ENCODE measurements around the gene PHYH. TPM values are rescaled to one million over a fixed set of nuclear protein-coding genes. Genes with fewer than 3 reads are reported as not detected.

The PHYH gene
- total RNA-seq, 1 donor from 2014 or later = 20.0 TPM

- no peak overlapping the region for H3K4me3 ChIP-seq (ENCODE audit: low read depth, low read length)
- DNase-seq (ENCODE audit: low read depth) = no peak
- TF ChIP-seq CTCF (conservative IDR thresholded peaks at IDR 0.05; ENCODE audit: low read depth, low read length) = no peak
Measured at GRCh38 chr10:13231190-13231589, 68.7 kb downstream of the PHYH start.

Other genes starting within 250 kb of the PHYH start
- 40.8 and 64.4 TPM in 2 replicates for gene OPTN, start 199.9 kb downstream of the PHYH start, total RNA-seq
- gene MCM10, start 138.5 kb downstream of the PHYH start, total RNA-seq = 16.2 and 35.2 TPM in 2 replicates
- gene UCMA, start 65.7 kb downstream of the PHYH start, total RNA-seq = not detected in 2 replicates
- 38.2 and 83.9 TPM in 2 replicates for gene SEPHS1, start 48.2 kb upstream of the PHYH start, total RNA-seq
- gene BEND7, start 228.9 kb upstream of the PHYH start, total RNA-seq = 25.9 and 41.4 TPM in 2 replicates